GM10847 (cell line): Measurements from ENCODE around the gene RYR2.

Source experiments
- POLR2A ChIP-seq: IDR thresholded peaks from 2 replicates; pipeline ENCODE4 v1.6.1; 2011; ENCODE audit not compliant: insufficient read length; ENCODE audit errors: extremely low read depth

Gene RYR2

DNA sequence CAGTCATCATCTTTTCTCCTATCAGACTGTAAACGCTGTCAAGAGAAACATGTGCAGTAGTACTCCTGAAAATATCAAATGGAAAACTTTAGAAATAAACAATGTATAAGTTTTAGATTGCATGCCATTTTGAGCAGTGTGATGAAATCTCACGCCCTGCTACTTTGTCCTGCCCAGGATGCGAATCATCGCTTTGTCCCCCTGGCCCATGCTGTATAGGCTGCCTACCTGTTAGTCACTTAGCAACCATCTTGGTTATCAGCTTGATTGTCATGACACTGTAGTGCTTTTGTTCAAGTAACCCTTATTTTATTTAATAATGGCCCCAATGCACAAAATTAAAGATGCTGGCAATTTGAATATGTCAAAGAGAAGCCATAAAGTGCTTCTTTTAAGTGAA is 485.8 kb downstream of the RYR2 start:
- TF ChIP-seq POLR2A = no peak

DNA sequence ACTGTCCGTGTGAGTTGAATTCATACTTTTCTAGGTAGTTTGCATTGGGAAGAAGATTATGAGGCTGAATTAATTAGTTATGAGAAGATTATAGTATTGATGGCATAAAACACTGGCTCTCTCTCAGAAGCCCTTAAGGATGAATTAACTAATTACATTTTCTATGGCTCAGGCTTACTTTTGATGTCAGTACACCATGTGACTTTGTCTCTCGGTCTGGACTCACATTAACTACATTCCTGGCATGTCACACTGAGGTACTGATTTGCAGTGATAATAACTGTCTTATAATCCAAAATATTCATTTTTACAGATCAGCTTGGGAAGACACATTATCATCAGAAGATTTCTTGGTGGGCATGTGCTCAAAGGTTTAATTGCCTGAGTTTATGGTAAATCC is 486.6 kb downstream of the RYR2 start:
- TF ChIP-seq POLR2A = no peak

DNA sequence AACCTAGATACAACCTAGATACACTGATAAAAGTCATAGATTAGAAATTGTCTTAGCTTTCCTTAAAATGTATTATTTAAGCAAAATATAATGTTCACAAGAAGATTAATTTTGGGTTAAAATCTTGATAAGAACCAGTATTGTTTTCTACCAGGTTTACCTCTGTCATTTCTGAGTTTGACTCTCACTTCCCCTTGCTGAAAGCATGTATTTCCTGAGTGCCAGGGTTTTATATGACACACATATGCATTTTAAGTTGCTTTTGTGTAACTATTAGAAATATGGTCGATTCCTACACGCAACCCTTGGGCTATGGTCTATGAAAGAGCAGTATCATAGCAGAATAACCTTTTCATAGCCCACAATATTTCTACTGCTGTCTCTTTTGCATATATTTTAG is 497.1 kb downstream of the RYR2 start:
- no peak for TF ChIP-seq POLR2A

- no peak for TF ChIP-seq POLR2A
These were observed 500.8 kb downstream of the RYR2 start for GRCh38 chr1:237542525-237543418.

- TF ChIP-seq POLR2A = no peak
These were observed 511.1 kb downstream of the RYR2 start for GRCh38 chr1:237553078-237553477.

DNA sequence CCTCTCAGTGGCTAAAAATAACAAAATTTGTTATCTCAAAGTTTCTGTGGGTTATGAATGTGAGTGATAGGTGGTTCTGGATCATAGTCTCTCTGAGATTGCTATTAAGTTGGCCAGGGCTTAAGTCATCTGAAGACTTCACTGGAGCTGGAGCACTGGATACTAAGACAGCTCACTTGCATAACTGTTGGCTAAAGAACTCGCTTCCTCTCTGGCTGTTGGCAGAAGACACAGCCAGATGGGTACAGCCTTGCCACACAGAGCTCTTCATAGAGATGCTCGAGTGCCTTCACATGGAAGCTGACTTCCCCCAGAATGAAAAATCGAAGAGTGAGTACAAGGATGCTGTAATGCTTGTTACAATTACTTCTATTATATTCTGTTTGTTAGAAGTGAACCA is 514.9 kb downstream of the RYR2 start:
- TF ChIP-seq POLR2A = no peak

- no peak for TF ChIP-seq POLR2A
These were observed 520.3 kb downstream of the RYR2 start for GRCh38 chr1:237562242-237562823.

- no peak for TF ChIP-seq POLR2A
These were observed 523.3 kb downstream of the RYR2 start for GRCh38 chr1:237565236-237565635.

DNA sequence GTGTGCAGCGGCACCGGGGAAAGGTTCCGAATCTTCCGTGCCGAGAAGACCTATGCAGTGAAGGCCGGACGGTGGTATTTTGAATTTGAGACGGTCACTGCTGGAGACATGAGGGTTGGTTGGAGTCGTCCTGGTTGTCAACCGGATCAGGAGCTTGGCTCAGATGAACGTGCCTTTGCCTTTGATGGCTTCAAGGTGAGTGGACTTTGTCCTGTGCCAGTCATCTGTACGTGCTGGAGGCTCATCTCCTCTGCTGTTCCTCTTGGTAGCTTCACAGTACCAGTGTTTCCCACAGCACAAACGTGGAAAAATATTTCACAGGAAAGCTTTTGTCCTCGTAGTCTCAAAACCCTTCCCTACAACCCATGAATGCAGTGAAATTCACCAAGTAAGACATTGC is 524.6 kb downstream of the RYR2 start:
- no peak for TF ChIP-seq POLR2A

- no peak for TF ChIP-seq POLR2A
These were observed 527.0 kb downstream of the RYR2 start for GRCh38 chr1:237568955-237569354.

DNA sequence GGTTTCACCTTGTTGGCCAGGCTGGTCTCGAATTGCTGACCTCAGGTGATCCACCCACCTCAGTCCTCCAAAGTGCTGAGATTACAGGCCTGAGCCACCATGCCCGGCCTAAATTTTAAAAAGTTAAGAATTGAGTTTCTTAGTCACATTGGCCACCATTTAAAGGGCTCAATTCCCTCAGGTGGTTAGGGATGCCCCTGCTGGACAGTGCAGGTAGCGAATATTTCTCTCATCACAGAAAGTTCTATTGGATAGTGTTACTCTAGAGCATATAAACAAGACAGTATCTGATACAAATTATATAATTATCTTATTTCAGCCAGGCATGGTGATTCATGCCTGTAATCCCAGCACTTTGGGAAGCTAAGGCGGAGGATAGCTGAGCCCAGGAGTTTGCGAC is 528.5 kb downstream of the RYR2 start:
- no peak for TF ChIP-seq POLR2A

- TF ChIP-seq POLR2A = no peak
These were observed 532.6 kb downstream of the RYR2 start for GRCh38 chr1:237574536-237574935.

DNA sequence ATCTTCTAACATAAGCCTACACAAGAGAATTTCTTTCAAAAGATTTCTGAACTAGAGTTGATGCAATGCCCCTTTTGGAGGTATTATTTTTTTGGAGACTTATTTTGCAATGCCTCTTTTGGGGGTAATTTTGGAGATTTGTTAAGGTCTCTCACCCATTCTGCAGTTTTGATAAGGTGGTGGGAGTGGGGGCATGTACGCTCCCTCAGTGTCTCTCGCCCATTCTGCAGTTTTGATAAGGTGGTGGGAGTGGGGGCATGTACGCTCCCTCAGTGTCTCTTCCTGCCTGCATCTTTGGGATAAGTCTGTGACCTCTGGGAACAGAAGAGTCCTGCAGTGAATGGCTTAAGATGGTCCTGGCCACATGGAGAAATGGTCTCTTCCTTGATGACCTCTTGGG is 536.6 kb downstream of the RYR2 start:
- TF ChIP-seq POLR2A = no peak

GRCh38 chr1:237580726-237581125 is 538.7 kb downstream of the RYR2 start:
- no peak for TF ChIP-seq POLR2A

DNA sequence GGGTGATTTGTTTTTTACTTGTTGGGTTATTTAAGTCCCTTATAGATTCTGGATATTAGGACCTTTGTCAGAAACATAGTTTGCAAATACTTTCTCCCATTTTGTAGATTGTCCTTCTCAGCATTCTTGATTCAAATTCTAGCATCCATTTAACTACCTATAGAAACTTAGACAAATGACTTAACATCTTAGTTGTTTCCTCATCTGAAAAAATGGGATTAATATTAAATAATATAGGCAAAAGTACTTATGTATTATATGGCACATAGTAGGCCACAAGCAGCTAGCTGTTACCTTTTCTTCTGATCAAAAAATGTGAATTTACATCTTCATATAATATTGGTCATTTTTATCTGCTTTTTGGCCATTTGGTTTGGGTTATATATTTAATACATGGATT is 541.3 kb downstream of the RYR2 start:
- TF ChIP-seq POLR2A = no peak

- TF ChIP-seq POLR2A = no peak
These were observed 541.8 kb downstream of the RYR2 start for GRCh38 chr1:237583756-237584155.

DNA sequence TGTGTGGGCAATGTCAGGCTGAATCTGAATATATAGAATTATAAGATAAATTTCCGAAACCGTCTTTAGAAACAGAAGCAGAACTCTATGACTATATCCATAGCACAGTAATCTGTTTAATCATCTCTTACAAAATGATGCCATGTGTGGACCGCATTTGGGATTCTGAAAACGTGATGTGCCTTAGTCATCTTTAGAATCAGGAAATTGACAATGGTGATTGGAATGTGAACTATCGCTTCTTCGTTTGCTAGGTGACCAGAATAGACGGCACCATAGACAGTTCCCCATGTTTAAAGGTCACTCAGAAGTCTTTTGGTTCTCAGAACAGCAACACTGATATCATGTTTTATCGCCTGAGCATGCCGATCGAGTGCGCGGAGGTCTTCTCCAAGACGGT is 548.4 kb downstream of the RYR2 start:
- no peak for TF ChIP-seq POLR2A

- TF ChIP-seq POLR2A = no peak
These were observed 549.4 kb downstream of the RYR2 start for GRCh38 chr1:237591353-237591752.

- TF ChIP-seq POLR2A = no peak
These were observed 566.4 kb downstream of the RYR2 start for GRCh38 chr1:237608433-237608832.
